K562 (cell line): Measurements from ENCODE around the gene NUDCD3.

Experiments used
- CTCF ChIP-seq, 3 experiments: IDR thresholded peaks in 2 of 3; conservative IDR thresholded peaks in 1 of 3; 2 replicates each; pipeline ENCODE4 v1.5.1; 2011 to 2012; ENCODE audit warnings: low read length in 3 of 3, mild to moderate bottlenecking in 3 of 3, control low read depth in 2 of 3, improper control_type of control experiment in 1 of 3, inconsistent platforms in 1 of 3, low read depth in 1 of 3, mixed read lengths in 1 of 3, moderate library complexity in 1 of 3; ENCODE audit not compliant: insufficient read depth in 2 of 3
- ETS1 ChIP-seq: conservative IDR thresholded peaks from 2 replicates; pipeline ENCODE4 v1.6.1; 2011; ENCODE audit warnings: low read depth, mild to moderate bottlenecking, low read length; ENCODE audit not compliant: control insufficient read depth
- EZH2 ChIP-seq: IDR thresholded peaks from 2 replicates; pipeline ENCODE4 v1.6.1; 2012; ENCODE audit warnings: low read depth, mild to moderate bottlenecking, inconsistent platforms, low read length, borderline replicate concordance
- PCBP1 ChIP-seq: fragments of 200-400 bp; formaldehyde crosslinking; IDR thresholded peaks from 2 replicates; pipeline ENCODE4 v1.6.1; 2018; ENCODE audit warnings: mild to moderate bottlenecking, low read depth, low read length; ENCODE audit not compliant: poor library complexity, severe bottlenecking
- REST ChIP-seq, 2 experiments: fragments of 450-650 bp; formaldehyde crosslinking in 1 of 2; IDR thresholded peaks; 2 replicates each; pipeline versions ENCODE4 v1.4.0 to v1.6.1; 2014 to 2020; ENCODE audit warnings: mild to moderate bottlenecking in 2 of 2, borderline replicate concordance in 1 of 2, low read depth in 1 of 2

GRCh38 chr7:44469461-44470134 is 20.9 kb downstream of the NUDCD3 start:
- TF ChIP-seq REST (IDR thresholded peaks at IDR 0.05; ENCODE audit: borderline replicate concordance), result no peak
- TF ChIP-seq REST (CRISPR knock-in tag; IDR thresholded peaks at IDR 0.05; ENCODE audit: low read depth), result no peak
- TF ChIP-seq ETS1, result no peak
- TF ChIP-seq PCBP1, result no peak
- no peak for TF ChIP-seq CTCF (IDR thresholded peaks at IDR 0.05 in 2 of 3, conservative IDR thresholded peaks at IDR 0.05 in 1 of 3; ENCODE audit: insufficient read depth in 2 of 3, low read depth in 1 of 3, low read length in 3 of 3)
- no peak for TF ChIP-seq EZH2
